RPMI8226 (cell line): ENCODE results near the gene UGT1A8.

Experiments
- DNase-seq: peaks from one replicate; pipeline ENCODE4 v3.0.0-alpha.2; 2015

UGT1A8 gene

DNA sequence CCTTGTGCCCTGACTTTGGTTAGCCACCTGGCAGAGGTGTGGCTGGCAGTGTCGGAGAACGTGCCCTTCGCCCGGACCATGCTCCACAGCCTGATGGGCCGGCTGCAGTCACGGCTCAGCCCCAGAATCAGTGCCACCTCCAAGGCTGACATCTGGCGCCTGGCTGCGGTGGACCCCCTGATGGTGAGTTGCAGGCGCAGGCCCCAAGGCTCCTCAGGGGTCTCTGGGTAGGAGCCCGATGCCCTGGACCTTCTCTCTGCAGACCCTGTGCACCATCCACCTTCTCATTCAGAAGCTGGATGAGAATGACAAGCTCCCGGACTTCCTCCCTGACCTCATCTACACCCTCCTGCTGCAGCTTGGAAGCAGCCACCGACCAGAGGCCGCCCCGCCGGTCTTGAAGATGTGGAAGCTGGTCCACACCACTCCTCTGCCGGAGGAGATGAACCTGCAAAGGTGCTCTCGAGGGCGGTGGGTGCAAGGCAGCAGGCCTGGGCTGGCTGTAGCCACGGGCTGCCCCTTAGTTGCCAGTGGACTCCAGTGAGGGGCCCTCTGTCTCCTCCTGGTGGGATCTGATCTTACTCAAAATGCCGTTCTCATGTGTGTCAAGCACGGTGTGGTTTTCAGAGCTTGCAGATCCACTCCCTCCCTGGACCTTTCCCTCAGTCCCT lies 204.8 kb downstream of the UGT1A8 start:
- no peak for DNase-seq
